SH-SY5Y (cell line): Measurements from ENCODE around the gene IGF1R.

Source experiments
- GATA2 ChIP-seq: IDR thresholded peaks from 2 replicates; pipeline ENCODE4 v1.6.1; 2011; ENCODE audit warnings: mild to moderate bottlenecking, low read depth, low read length
- GATA3 ChIP-seq: IDR thresholded peaks from 2 replicates; pipeline ENCODE4 v1.6.1; 2011; ENCODE audit warnings: low read depth, mild to moderate bottlenecking, low read length, moderate library complexity

DNA sequence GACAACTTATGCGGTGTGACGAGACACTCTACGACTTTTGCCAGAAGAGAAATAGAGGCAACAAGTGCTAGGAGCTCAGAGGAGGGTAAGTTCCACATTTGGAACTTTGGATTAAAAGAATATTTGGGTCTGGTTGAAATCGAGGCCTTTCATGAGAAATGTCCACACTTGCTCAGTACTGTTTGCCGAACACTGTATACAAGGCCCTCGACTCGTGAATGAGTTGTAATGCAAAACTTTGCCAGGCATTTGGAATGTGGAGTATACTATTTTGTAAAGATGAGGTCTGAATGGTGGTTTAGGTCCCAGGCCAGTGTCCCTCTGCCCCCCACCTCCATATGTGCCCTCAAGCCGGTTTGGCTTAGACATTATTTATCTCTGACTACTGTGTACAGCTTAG lies 73.9 kb downstream of the IGF1R start:
- no peak for TF ChIP-seq GATA2
- no peak for TF ChIP-seq GATA3
